HG02884 (cell line): Measurements from ENCODE around the gene GBX1.

Experiments
- ATAC-seq: cut with Tn5 transposase; IDR thresholded peaks from one replicate; pipeline ENCODE4 v1.9.1; 2021; ENCODE audit warnings: mild to moderate bottlenecking, moderate library complexity; ENCODE audit not compliant: unreplicated experiment

The GBX1 gene

GRCh38 chr7:151194188-151194587 is 26.7 kb upstream of the GBX1 start:
- no peak for ATAC-seq

- ATAC-seq, result no peak
Observed at GRCh38 chr7:151193203-151193978, 25.9 kb upstream of the GBX1 start.

- ATAC-seq, result no peak
Observed at GRCh38 chr7:151192002-151192539, 24.6 kb upstream of the GBX1 start.

GRCh38 chr7:151191544-151191943 is 24.1 kb upstream of the GBX1 start:
- ATAC-seq, result no peak

GRCh38 chr7:151189038-151189437 is 21.5 kb upstream of the GBX1 start:
- no peak for ATAC-seq

- no peak for ATAC-seq
Observed at GRCh38 chr7:151188252-151188542, 20.7 kb upstream of the GBX1 start.

GRCh38 chr7:151187409-151188251 is 20.1 kb upstream of the GBX1 start:
- no peak for ATAC-seq

GRCh38 chr7:151186640-151187408 is 19.3 kb upstream of the GBX1 start, which contains the start of gene ASB10:
TSS of gene ASB10 (minus strand) at chr7:151187250. CDS start at chr7:151187130, 120 bp downstream.
- ATAC-seq, result no peak

- ATAC-seq, result no peak
Observed at GRCh38 chr7:151185762-151186639, 18.5 kb upstream of the GBX1 start.

GRCh38 chr7:151181011-151181431 is 13.5 kb upstream of the GBX1 start:
- no peak for ATAC-seq

- no peak for ATAC-seq
Observed at GRCh38 chr7:151179946-151180345, 12.5 kb upstream of the GBX1 start.

GRCh38 chr7:151179287-151179860 is 11.9 kb upstream of the GBX1 start:
- ATAC-seq, result no peak

GRCh38 chr7:151178831-151179230 is 11.3 kb upstream of the GBX1 start:
- ATAC-seq, result no peak

- no peak for ATAC-seq
Observed at GRCh38 chr7:151178236-151178635, 10.7 kb upstream of the GBX1 start.

- no peak for ATAC-seq
Observed at GRCh38 chr7:151177310-151177709, 9.8 kb upstream of the GBX1 start.

GRCh38 chr7:151176401-151176800 is 8.9 kb upstream of the GBX1 start:
- ATAC-seq, result no peak

GRCh38 chr7:151175793-151176311 is 8.4 kb upstream of the GBX1 start:
- ATAC-seq, result no peak

GRCh38 chr7:151175047-151175792 is 7.7 kb upstream of the GBX1 start:
- ATAC-seq, result no peak
